Erythroblast (primary cell): ENCODE data around the gene GLIS1.

Experiments
- GATA1 ChIP-seq: IDR thresholded peaks from 2 replicates; pipeline ENCODE4 v1.6.1; 2011; ENCODE audit warnings: low read depth, mild to moderate bottlenecking, control low read depth, low read length, moderate library complexity
- POLR2A ChIP-seq: IDR thresholded peaks from 2 replicates; pipeline ENCODE4 v1.6.1; 2011; ENCODE audit warnings: mild to moderate bottlenecking, low read length

DNA sequence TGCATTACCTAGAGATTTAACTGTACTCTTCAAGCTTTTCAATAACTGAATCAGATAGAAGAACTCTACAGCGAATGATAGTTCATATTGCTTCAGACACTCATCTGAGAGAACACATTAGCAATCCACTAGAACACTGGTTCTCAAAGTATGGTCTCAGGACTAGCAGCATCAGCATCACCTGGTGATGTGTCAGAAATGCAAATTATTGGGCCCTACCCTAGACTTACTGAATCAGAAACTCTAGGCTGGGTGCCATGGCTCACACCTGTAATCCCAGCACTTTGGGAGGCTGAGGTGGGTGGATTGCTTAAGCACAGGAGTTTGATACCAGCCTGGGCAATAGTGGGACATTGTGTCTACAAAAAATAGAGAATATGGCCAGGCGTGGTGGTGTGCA, 24.9 kb upstream of the GLIS1 start:
- TF ChIP-seq POLR2A, result no peak
- no peak for TF ChIP-seq GATA1
